Tibial artery (tissue), 4 donors: ENCODE measurements around the gene KNL1.

Experiments
- DNase-seq, 2 donors: peaks; one replicate each; pipeline ENCODE4 v3.0.0-alpha.2; 2019
- H3K27ac ChIP-seq, 2 donors: fragments of 200-600 bp; sonication (generic) in 1 of 2; 1 replicate in 1 of 2; 2 replicates in 1 of 2; pipeline ENCODE4 v1.5.1; 2018 to 2019; ENCODE audit warnings: mild to moderate bottlenecking in 1 of 2
- H3K27me3 ChIP-seq, 2 donors: fragments of 200-600 bp; sonication (generic) in 1 of 2; one replicate each; pipeline versions ENCODE4 v1.5.1 to v1.6.0; 2016 to 2019
- H3K36me3 ChIP-seq, 3 donors: fragments of 200-600 bp; sonication (generic) in 2 of 3; one replicate each; pipeline ENCODE4 v1.5.1; 2016 to 2019; ENCODE audit warnings: mild to moderate bottlenecking in 2 of 3
- H3K4me1 ChIP-seq, 4 donors: fragments of 200-600 bp; sonication (generic) in 2 of 4; 1 replicate in 3 of 4; 2 replicates in 1 of 4; pipeline ENCODE4 v1.5.1; 2016 to 2019
- H3K4me3 ChIP-seq, 2 donors: fragments of 200-600 bp; sonication (generic) in 1 of 2; 1 replicate in 1 of 2; 2 replicates in 1 of 2; pipeline ENCODE4 v1.5.1; 2018 to 2019; ENCODE audit warnings: mild to moderate bottlenecking in 2 of 2
- H3K9me3 ChIP-seq, 3 donors: fragments of 200-600 bp; sonication (generic) in 1 of 3; one replicate each; pipeline ENCODE4 v1.5.1; 2016 to 2019
- intact Hi-C: fragments of 100-400 bp; cut with DNase I; formaldehyde crosslinking; loops from one replicate; pipeline ENCODE4 v1.15.0; 2023; ENCODE audit warnings: low total_unique reads
- TF ChIP-seq, protein P1 (sequence below), 2 experiments: fragments of 200-600 bp in 1 of 2; fragments of 450-650 bp in 1 of 2; IDR thresholded peaks; one replicate each; pipeline ENCODE4 v1.5.1; 2017 to 2019; ENCODE audit warnings: antibody characterized with exemption in 2 of 2, mild to moderate bottlenecking in 1 of 2, moderate library complexity in 1 of 2

Gene KNL1

DNA sequence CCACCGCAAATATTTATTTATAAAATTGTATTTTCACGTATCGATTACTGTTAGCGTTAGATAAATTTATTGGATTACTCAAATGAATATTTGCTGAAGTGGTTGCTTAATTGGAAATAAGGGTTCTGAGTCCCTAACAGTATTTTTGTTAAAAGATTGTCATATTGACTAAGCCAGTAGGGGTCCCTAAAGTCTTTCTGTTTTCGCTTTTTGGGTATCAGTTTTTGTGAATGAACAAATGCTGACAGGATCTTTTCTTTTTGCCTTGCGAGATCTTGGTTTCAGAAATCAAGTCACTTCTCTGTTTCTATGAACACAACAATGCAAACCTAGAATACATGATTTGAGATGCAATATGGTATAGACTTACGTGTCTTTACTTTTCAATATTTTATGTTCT is 108.0 kb downstream of the KNL1 start:
- intact Hi-C loops: no loop called here
- TF ChIP-seq, protein P1, sequence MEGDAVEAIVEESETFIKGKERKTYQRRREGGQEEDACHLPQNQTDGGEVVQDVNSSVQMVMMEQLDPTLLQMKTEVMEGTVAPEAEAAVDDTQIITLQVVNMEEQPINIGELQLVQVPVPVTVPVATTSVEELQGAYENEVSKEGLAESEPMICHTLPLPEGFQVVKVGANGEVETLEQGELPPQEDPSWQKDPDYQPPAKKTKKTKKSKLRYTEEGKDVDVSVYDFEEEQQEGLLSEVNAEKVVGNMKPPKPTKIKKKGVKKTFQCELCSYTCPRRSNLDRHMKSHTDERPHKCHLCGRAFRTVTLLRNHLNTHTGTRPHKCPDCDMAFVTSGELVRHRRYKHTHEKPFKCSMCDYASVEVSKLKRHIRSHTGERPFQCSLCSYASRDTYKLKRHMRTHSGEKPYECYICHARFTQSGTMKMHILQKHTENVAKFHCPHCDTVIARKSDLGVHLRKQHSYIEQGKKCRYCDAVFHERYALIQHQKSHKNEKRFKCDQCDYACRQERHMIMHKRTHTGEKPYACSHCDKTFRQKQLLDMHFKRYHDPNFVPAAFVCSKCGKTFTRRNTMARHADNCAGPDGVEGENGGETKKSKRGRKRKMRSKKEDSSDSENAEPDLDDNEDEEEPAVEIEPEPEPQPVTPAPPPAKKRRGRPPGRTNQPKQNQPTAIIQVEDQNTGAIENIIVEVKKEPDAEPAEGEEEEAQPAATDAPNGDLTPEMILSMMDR (IDR thresholded peaks at IDR 0.05): no peak

DNA sequence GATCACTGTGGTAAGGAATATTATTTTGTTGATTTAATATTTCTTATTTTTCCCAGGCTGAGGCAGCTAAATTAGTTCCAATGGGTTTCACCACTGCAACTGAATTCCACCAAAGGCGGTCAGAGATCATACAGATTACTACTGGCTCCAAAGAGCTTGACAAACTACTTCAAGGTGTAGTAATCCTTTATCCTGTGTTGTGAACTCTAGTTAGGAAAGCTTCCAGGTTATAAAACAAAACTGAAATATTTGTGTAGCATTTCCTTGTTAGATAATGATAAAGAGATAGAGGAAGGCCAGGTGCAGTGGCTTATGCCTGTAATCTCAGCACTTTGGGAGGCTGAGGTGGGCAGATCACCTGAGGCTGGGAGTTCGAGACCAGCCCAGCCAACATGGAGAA is 112.1 kb downstream of the KNL1 start:
- H3K4me1 ChIP-seq: no peaks in the 10 kb centered on the region
- H3K36me3 ChIP-seq: no peaks in the 10 kb centered on the region
- DNase-seq: no peak
- H3K9me3 ChIP-seq: no peaks in the 10 kb centered on the region
- no peaks in the 10 kb centered on the region for H3K27me3 ChIP-seq
- H3K4me3 ChIP-seq: no peak overlapping the region
- intact Hi-C loops: no loop called here
- no peak overlapping the region for H3K27ac ChIP-seq
- TF ChIP-seq, protein P1 (IDR thresholded peaks at IDR 0.05): no peak

More for the DNA sequence above, 108.0 kb downstream of the KNL1 start:
- no peak for DNase-seq
- no peaks in the 10 kb centered on the region for H3K27me3 ChIP-seq
- H3K36me3 ChIP-seq: no peaks in the 10 kb centered on the region
- H3K4me1 ChIP-seq: no peaks in the 10 kb centered on the region
- H3K27ac ChIP-seq: no peak overlapping the region
- no peak overlapping the region for H3K4me3 ChIP-seq
- H3K9me3 ChIP-seq: no peaks in the 10 kb centered on the region
